Neural cell (in vitro differentiated cells): ENCODE measurements around the gene IFT122. TPM values are rescaled to one million over a fixed set of nuclear protein-coding genes. Genes with fewer than 3 reads are reported as not detected.
A peak's percentile ranks its signal among the peaks of the same experiment; 100 is the strongest.

Source experiments
- H2AFZ ChIP-seq: fragments of 200-600, 300-800 bp; sonication (generic), shearing (Covaris generic); 2 replicates; pipeline ENCODE4 v1.6.0; 2014; ENCODE audit warnings: low read depth, mild to moderate bottlenecking, antibody characterized with exemption, low read length, moderate library complexity
- H3F3A ChIP-seq: fragments of 200-600 bp; shearing (Covaris generic); 2 replicates; pipeline ENCODE4 v1.6.1; 2016; ENCODE audit warnings: mild to moderate bottlenecking, moderate library complexity, mixed read lengths, antibody characterized with exemption, low read length; ENCODE audit not compliant: insufficient read depth, poor library complexity, severe bottlenecking
- H3K27ac ChIP-seq: fragments of 200-600, 300-800 bp; sonication (generic), shearing (Covaris generic); 2 replicates; pipeline ENCODE4 v1.5.1; 2014; ENCODE audit warnings: mild to moderate bottlenecking, low read length, moderate library complexity
- H3K27me3 ChIP-seq: fragments of 300-800, 200-600 bp; sonication (generic), shearing (Covaris generic); 2 replicates; pipeline ENCODE4 v1.6.0; 2014; ENCODE audit warnings: mild to moderate bottlenecking, low read depth, low read length, moderate library complexity; ENCODE audit not compliant: insufficient read depth
- H3K36me3 ChIP-seq: fragments of 300-800, 200-600 bp; sonication (generic), shearing (Covaris generic); 2 replicates; pipeline ENCODE4 v1.5.1; 2014; ENCODE audit warnings: mild to moderate bottlenecking, antibody characterized with exemption, low read length, moderate library complexity; ENCODE audit not compliant: insufficient read depth
- H3K4me2 ChIP-seq: fragments of 300-800, 200-600 bp; sonication (generic), shearing (Covaris generic); 2 replicates; pipeline ENCODE4 v1.6.0; 2014; ENCODE audit warnings: mild to moderate bottlenecking, low read length
- H3K4me3 ChIP-seq: fragments of 300-800, 200-600 bp; sonication (generic), shearing (Covaris generic); 2 replicates; pipeline ENCODE4 v1.5.1; 2014; ENCODE audit warnings: mild to moderate bottlenecking, low read length, moderate library complexity
- H3K79me2 ChIP-seq: fragments of 200-600 bp; shearing (Covaris generic); replicated peaks from 2 replicates; pipeline ENCODE4 v1.6.0; 2014; ENCODE audit warnings: mild to moderate bottlenecking, low read length, moderate library complexity; ENCODE audit not compliant: insufficient read depth
- H3K9ac ChIP-seq: fragments of 300-800, 200-600 bp; sonication (generic), shearing (Covaris generic); 2 replicates; pipeline ENCODE4 v1.6.1; 2016; ENCODE audit warnings: mild to moderate bottlenecking, low read length, mixed read lengths
- H3K9me2 ChIP-seq: fragments of 200-600 bp; shearing (Covaris generic); 2 replicates; pipeline ENCODE4 v1.6.1; 2016; ENCODE audit warnings: mild to moderate bottlenecking, low read length, mixed read lengths; ENCODE audit not compliant: insufficient read depth
- H3K9me3 ChIP-seq: fragments of 200-600, 300-800 bp; sonication (generic), shearing (Covaris generic); 2 replicates; pipeline ENCODE4 v1.6.1; 2016; ENCODE audit warnings: mild to moderate bottlenecking, mixed run types, low read length, moderate library complexity, mixed read lengths
- H4K20me1 ChIP-seq: fragments of 200-600 bp; shearing (Covaris generic); 2 replicates; pipeline ENCODE4 v1.6.1; 2016; ENCODE audit warnings: mild to moderate bottlenecking, mixed run types; ENCODE audit not compliant: insufficient read depth
- CTCF ChIP-seq: fragments of 450-650 bp; IDR thresholded peaks from 2 replicates; pipeline ENCODE4 v1.5.1; 2014; ENCODE audit warnings: antibody characterized with exemption, mild to moderate bottlenecking, moderate library complexity; ENCODE audit not compliant: poor library complexity, severe bottlenecking
- EP300 ChIP-seq: fragments of 450-650 bp; conservative IDR thresholded peaks from 2 replicates; pipeline ENCODE4 v1.6.1; 2014; ENCODE audit warnings: antibody characterized with exemption, mild to moderate bottlenecking, moderate library complexity; ENCODE audit not compliant: poor library complexity, severe bottlenecking
- EZH2 ChIP-seq: fragments of 200-600, 300-800 bp; shearing (Covaris generic), sonication (generic); IDR thresholded peaks from 2 replicates; pipeline ENCODE4 v1.6.1; 2014; ENCODE audit warnings: antibody characterized with exemption, low read length, borderline replicate concordance, mild to moderate bottlenecking; ENCODE audit not compliant: insufficient read depth, poor library complexity, severe bottlenecking
- MXI1 ChIP-seq: fragments of 450-650 bp; conservative IDR thresholded peaks from 2 replicates; pipeline ENCODE4 v1.6.1; 2014; ENCODE audit warnings: antibody characterized with exemption, mild to moderate bottlenecking; ENCODE audit not compliant: poor library complexity, severe bottlenecking
- POLR2AphosphoS5 ChIP-seq: IDR thresholded peaks from 2 replicates; pipeline ENCODE4 v1.6.1; 2012
- RAD21 ChIP-seq: fragments of 450-650 bp; conservative IDR thresholded peaks from 2 replicates; pipeline ENCODE4 v1.6.1; 2014; ENCODE audit warnings: antibody characterized with exemption, mild to moderate bottlenecking, moderate library complexity
- REST ChIP-seq: IDR thresholded peaks from 2 replicates; pipeline ENCODE4 v1.6.1; 2012; ENCODE audit warnings: borderline replicate concordance
- SMC3 ChIP-seq: fragments of 450-650 bp; conservative IDR thresholded peaks from 2 replicates; pipeline ENCODE4 v1.6.1; 2014; ENCODE audit warnings: antibody characterized with exemption, mild to moderate bottlenecking, moderate library complexity; ENCODE audit not compliant: poor library complexity
- TAF1 ChIP-seq: IDR thresholded peaks from 2 replicates; pipeline ENCODE4 v1.6.1; 2012; ENCODE audit warnings: low read depth
- polyA plus RNA-seq: library from polyadenylated mRNA; depleted of rRNA; stranded (reverse); fragments of >200 nt; gene quantifications from 2 replicates; pipeline ENCODE4 v1.2.3, GENCODE V29; 2014

The IFT122 gene
- polyA plus RNA-seq, 1 donor from 2014 or later, result 28.3 TPM

- H3F3A ChIP-seq, result no peaks in the 10 kb centered on the region
- no peaks in the 10 kb centered on the region for H3K36me3 ChIP-seq
- peak within 1 kb of the TSS; percentile 49 for H3K9ac ChIP-seq
- no peaks in the 10 kb centered on the region for H3K9me2 ChIP-seq
- no peaks in the 10 kb centered on the region for H4K20me1 ChIP-seq
- H3K27ac ChIP-seq, result peak within 1 kb of the TSS; percentile 43
- H3K79me2 ChIP-seq, result no peaks in the 10 kb centered on the region
- TF ChIP-seq EZH2, result no peak
- no peak for TF ChIP-seq TAF1
- no peak for TF ChIP-seq RAD21
- TF ChIP-seq SMC3, result no peak
- TF ChIP-seq REST, result no peak
- no peak for TF ChIP-seq POLR2AphosphoS5
- peak; percentile 14 for TF ChIP-seq CTCF
- TF ChIP-seq EP300, result no peak
- TF ChIP-seq MXI1, result peak; percentile 75
- peak within 1 kb of the TSS; percentile 74 for H3K4me3 ChIP-seq
- no peaks in the 10 kb centered on the region for H3K9me3 ChIP-seq
- H3K4me2 ChIP-seq, result peak within 1 kb of the TSS; percentile 70
- peak within 1 kb of the TSS; percentile 97 for H2AFZ ChIP-seq
- no peaks in the 10 kb centered on the region for H3K27me3 ChIP-seq
Observed at GRCh38 chr3:129428376-129429079, 11.5 kb upstream of the IFT122 start, which contains the start of gene EFCAB12. Gene EFCAB12 (minus strand): TSS chr3:129428636. CDS start chr3:129428488, 148 bp downstream.

GRCh38 chr3:129429080-129429451, 11.0 kb upstream of the IFT122 start:
- Histone ChIP-seq H3K9me3 (no peaks in the 10 kb centered on the region), H3K4me2 (peak overlapping the region; percentile 70), H3K27me3 (no peaks in the 10 kb centered on the region), H3K9ac (peak overlapping the region; percentile 49), H3K27ac (peak overlapping the region; percentile 43), H3K4me3 (peak overlapping the region; percentile 74), H3K9me2 (no peaks in the 10 kb centered on the region), H2AFZ (peak overlapping the region; percentile 97), H3K36me3 (no peaks in the 10 kb centered on the region), H4K20me1 (no peaks in the 10 kb centered on the region), H3F3A (no peaks in the 10 kb centered on the region), H3K79me2 (no peaks in the 10 kb centered on the region)
- TF ChIP-seq CTCF (no peak), EZH2 (no peak), REST (no peak), TAF1 (no peak), MXI1 (no peak), POLR2AphosphoS5 (no peak), EP300 (no peak), RAD21 (no peak), SMC3 (no peak)
